ENCODE results near the gene CFB. TPM values are rescaled to one million over a fixed set of nuclear protein-coding genes. Genes with fewer than 3 reads are reported as not detected.

CFB gene
- total and polyA plus RNA-seq, 2 of the 13 experiments (the other 11 are each of a cell fraction or from before 2014, with no cell fraction given), result 171 to 513 TPM

- TF ChIP-seq CBX5 (CRISPR knock-in tag; IDR thresholded peaks at IDR 0.05; ENCODE audit: borderline replicate concordance) (peak; percentile 69; the same call in 1 of the 2 replicates), TRIM24 (CRISPR knock-in tag; IDR thresholded peaks at IDR 0.05) (peak; percentile 48; the same call in 1 of the 2 replicates), ZNF780A (CRISPR knock-in tag; IDR thresholded peaks at IDR 0.05) (peak; percentile 50; the same call in 1 of the 2 replicates), ZEB1 (IDR thresholded peaks at IDR 0.05; ENCODE audit: insufficient replicate concordance, low read depth) (peak; percentile 84), ZNF703 (CRISPR knock-in tag; IDR thresholded peaks at IDR 0.05; ENCODE audit: borderline replicate concordance) (peak; percentile 75; the same call in 1 of the 2 replicates), HOXA9 (CRISPR knock-in tag; IDR thresholded peaks at IDR 0.05; ENCODE audit: borderline replicate concordance) (no peak), MAX (IDR thresholded peaks at IDR 0.05) (peak; percentile 65), KDM4B (CRISPR knock-in tag; IDR thresholded peaks at IDR 0.05) (peak; percentile 13; the same call in 1 of the 2 replicates), TBL1XR1 (IDR thresholded peaks at IDR 0.05; ENCODE audit: borderline replicate concordance, low read length, partially characterized antibody) (peak; percentile 91), CEBPB (IDR thresholded peaks at IDR 0.05; ENCODE audit: borderline replicate concordance, low read depth, low read length) (no peak), HIVEP1 (CRISPR knock-in tag; IDR thresholded peaks at IDR 0.05) (peak; percentile 63), ARID5B (CRISPR knock-in tag; IDR thresholded peaks at IDR 0.05) (peak; percentile 91), WIZ (CRISPR knock-in tag; IDR thresholded peaks at IDR 0.05) (peak; percentile 89; the same call in 1 of the 2 replicates), ZNF30 (CRISPR knock-in tag; IDR thresholded peaks at IDR 0.05) (no peak), HBP1 (CRISPR knock-in tag; IDR thresholded peaks at IDR 0.05; ENCODE audit: low read depth) (peak; percentile 79), PBX3 (CRISPR knock-in tag; IDR thresholded peaks at IDR 0.05; ENCODE audit: borderline replicate concordance) (no peak; the same call in 1 of the 2 replicates), SIN3A (IDR thresholded peaks at IDR 0.05; ENCODE audit: borderline replicate concordance, low read depth, low read length) (no peak; the same call in 1 of the 2 replicates), ZNF432 (CRISPR knock-in tag; IDR thresholded peaks at IDR 0.05; ENCODE audit: borderline replicate concordance) (no peak), HIC2 (CRISPR knock-in tag; IDR thresholded peaks at IDR 0.05; ENCODE audit: low read depth) (peak; percentile 38; the same call in 1 of the 2 replicates)
These were observed at the start of gene CFB (continued) for GRCh38 chr6:31945507-31946369.
